CD14-positive monocyte (primary cell): ENCODE measurements around the gene CABLES2. TPM values are rescaled to one million over a fixed set of nuclear protein-coding genes. Genes with fewer than 3 reads are reported as not detected.

Source experiments
- DNase-seq, 3 donors: peaks; one replicate each; pipeline ENCODE4 v3.0.0-alpha.2; 2011 to 2022
- H2AFZ ChIP-seq: 2 replicates; pipeline ENCODE4 v1.6.0; 2012; ENCODE audit warnings: mild to moderate bottlenecking, low read depth, low read length, inconsistent platforms; ENCODE audit not compliant: insufficient read depth, poor library complexity, severe bottlenecking
- H3K27ac ChIP-seq, 2 donors: 1 replicate in 1 of 2; 2 replicates in 1 of 2; pipeline ENCODE4 v1.5.1; 2012 to 2013; ENCODE audit warnings: low read length in 2 of 2, control low read depth in 1 of 2, inconsistent platforms in 1 of 2, low read depth in 1 of 2, mild to moderate bottlenecking in 1 of 2
- H3K27me3 ChIP-seq, 2 donors: one replicate each; pipeline versions ENCODE4 v1.6.0 to v1.6.1; 2011 to 2013; ENCODE audit warnings: low read length in 2 of 2; ENCODE audit not compliant: control insufficient read depth in 2 of 2, insufficient read depth in 2 of 2
- H3K36me3 ChIP-seq, 2 donors: replicated peaks in 1 of 2; 1 replicate in 1 of 2; 2 replicates in 1 of 2; pipeline versions ENCODE4 v1.5.1 to v1.6.1; 2012 to 2013; ENCODE audit warnings: low read length in 2 of 2, control low read depth in 1 of 2, inconsistent platforms in 1 of 2, mild to moderate bottlenecking in 1 of 2; ENCODE audit not compliant: insufficient read depth in 2 of 2, control insufficient read depth in 1 of 2
- H3K4me1 ChIP-seq, 2 donors: 1 replicate in 1 of 2; 2 replicates in 1 of 2; pipeline versions ENCODE4 v1.5.1 to v1.6.1; 2012 to 2013; ENCODE audit warnings: low read length in 2 of 2, control low read depth in 1 of 2, inconsistent platforms in 1 of 2, mild to moderate bottlenecking in 1 of 2, moderate library complexity in 1 of 2; ENCODE audit not compliant: insufficient read depth in 2 of 2, control insufficient read depth in 1 of 2
- H3K4me2 ChIP-seq: replicated peaks from 2 replicates; pipeline ENCODE3; 2012; ENCODE audit warnings: low read length, moderate library complexity, mild to moderate bottlenecking; ENCODE audit not compliant: poor library complexity, severe bottlenecking; ENCODE audit errors: extremely low read depth
- H3K4me3 ChIP-seq, 3 experiments: fragments of 200-600 bp in 1 of 3; sonication (generic) in 1 of 3; replicated peaks in 1 of 3; 1 replicate in 2 of 3; 2 replicates in 1 of 3; pipeline ENCODE4 v1.5.1; 2011 to 2013; ENCODE audit warnings: low read length in 3 of 3, mild to moderate bottlenecking in 3 of 3, control low read depth in 2 of 3, low read depth in 2 of 3, inconsistent platforms in 1 of 3, moderate library complexity in 1 of 3
- H3K79me2 ChIP-seq: 2 replicates; pipeline ENCODE4 v1.6.0; 2012; ENCODE audit warnings: mild to moderate bottlenecking, control low read depth, inconsistent platforms, low read length, moderate library complexity; ENCODE audit not compliant: insufficient read depth
- H3K9ac ChIP-seq: 2 replicates; pipeline ENCODE4 v1.6.0; 2017; ENCODE audit warnings: low read length, mild to moderate bottlenecking; ENCODE audit not compliant: insufficient read depth, poor library complexity, severe bottlenecking
- H3K9me3 ChIP-seq, 2 donors: replicated peaks in 1 of 2; 1 replicate in 1 of 2; 2 replicates in 1 of 2; pipeline versions ENCODE4 v1.5.1 to v1.6.1; 2012 to 2013; ENCODE audit warnings: low read length in 2 of 2, control low read depth in 1 of 2; ENCODE audit not compliant: control insufficient read depth in 1 of 2, insufficient read depth in 1 of 2
- H4K20me1 ChIP-seq: 2 replicates; pipeline ENCODE4 v1.6.0; 2012; ENCODE audit warnings: mild to moderate bottlenecking, low read length, control low read depth, moderate library complexity; ENCODE audit not compliant: insufficient read depth
- H3K27ac Mint-ChIP-seq, 7 donors: one replicate each; pipeline ENCODE4 v1.8.0; 2020; ENCODE audit warnings: mild to moderate bottlenecking in 7 of 7, mixed read lengths in 7 of 7, moderate library complexity in 6 of 7, inconsistent platforms in 2 of 7
- H3K27me3 Mint-ChIP-seq, 3 donors: one replicate each; pipeline ENCODE4 v1.8.0; 2021 to 2022; ENCODE audit warnings: low read depth in 3 of 3, mild to moderate bottlenecking in 3 of 3, mixed read lengths in 3 of 3, moderate library complexity in 3 of 3, inconsistent platforms in 1 of 3
- H3K36me3 Mint-ChIP-seq, 2 donors: one replicate each; pipeline ENCODE4 v1.8.0; 2020; ENCODE audit warnings: mixed read lengths in 2 of 2, inconsistent platforms in 1 of 2, mild to moderate bottlenecking in 1 of 2
- H3K4me1 Mint-ChIP-seq: one replicate; pipeline ENCODE4 v1.8.0; 2020; ENCODE audit warnings: mild to moderate bottlenecking, mixed read lengths
- H3K4me3 Mint-ChIP-seq, 2 donors: one replicate each; pipeline ENCODE4 v1.8.0; 2020; ENCODE audit warnings: mild to moderate bottlenecking in 2 of 2, mixed read lengths in 2 of 2, moderate library complexity in 1 of 2
- H3K9me3 Mint-ChIP-seq, 7 donors: one replicate each; pipeline ENCODE4 v1.8.0; 2020 to 2022; ENCODE audit warnings: mixed read lengths in 7 of 7, mild to moderate bottlenecking in 6 of 7, moderate library complexity in 6 of 7, inconsistent platforms in 2 of 7
- WGBS: methylation state at CpG from one replicate; pipeline ENCODE4 v1.1.5; 2013; ENCODE audit warnings: missing lambda C conversion rate; ENCODE audit not compliant: insufficient coverage; 5-methylcytosine and 5-hydroxymethylcytosine counted together
- intact Hi-C, 2 donors: fragments of 100-400 bp; cut with micrococcal nuclease; formaldehyde crosslinking; loops; one replicate each; pipeline versions ENCODE4 v1.15.0 to v1.15.1; 2023
- polyA plus RNA-seq, 3 donors: library from polyadenylated mRNA; depleted of rRNA in 1 of 3; unstranded in 2 of 3; stranded (reverse) in 1 of 3; fragments of 300-500 nt in 2 of 3; fragments of >200 nt in 1 of 3; fragmentation: Illumina TruSeq in 2 of 3; gene quantifications; 1 replicate in 2 of 3; 2 replicates in 1 of 3; pipeline ENCODE4 v1.2.3, GENCODE V29; 2012 to 2021
- TF ChIP-seq, protein P1 (sequence below): fragments of 200-600 bp; IDR thresholded peaks from one replicate; pipeline ENCODE4 v1.8.0; 2022; ENCODE audit warnings: antibody characterized with exemption, mild to moderate bottlenecking

The CABLES2 gene
- polyA plus RNA-seq, 3 donors: 0.60 to 4.0 (median 0.61) TPM

DNA sequence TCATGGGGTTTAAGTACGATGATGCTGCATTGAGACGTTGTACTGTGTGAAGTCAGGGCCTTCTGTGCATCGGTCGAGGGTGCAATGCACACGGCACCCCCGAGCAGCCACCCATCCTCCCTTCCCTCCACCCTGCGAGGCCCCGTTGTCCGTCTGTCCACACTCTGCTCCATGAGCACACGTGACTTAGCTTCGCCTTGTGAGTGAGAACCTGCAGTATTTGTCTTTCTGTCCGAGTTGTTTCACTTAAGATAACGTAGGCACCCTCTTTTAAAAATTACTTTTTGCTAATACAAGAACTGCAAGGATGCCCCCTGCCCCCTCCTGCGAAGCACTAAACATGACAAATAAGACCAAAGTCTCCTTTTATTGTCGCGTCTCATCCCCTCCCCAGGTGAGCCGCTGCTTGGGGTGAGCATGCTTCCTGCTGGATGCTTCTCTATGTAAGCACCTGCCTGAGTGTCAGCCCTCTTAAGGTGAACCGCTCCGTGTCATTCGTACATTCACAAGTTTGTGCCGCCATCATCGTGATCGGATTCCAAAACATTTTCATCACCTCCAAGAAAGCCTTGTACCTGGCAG, 23.9 kb upstream of the CABLES2 start:
- Histone ChIP-seq H3K4me1 (no peaks in the 10 kb centered on the region), H4K20me1 (no peaks in the 10 kb centered on the region), H3K9ac (no peak overlapping the region), H3K27me3 (peaks cover 0 to 4% of the 10 kb centered on the region in 2 donors), H3K27ac (no peak overlapping the region), H3K79me2 (no peaks in the 10 kb centered on the region), H3K9me3 (no peaks in the 10 kb centered on the region), H2AFZ (no peak overlapping the region), H3K4me2 (no peak overlapping the region), H3K4me3 (no peak overlapping the region), H3K36me3 (no peaks in the 10 kb centered on the region)
- H3K27me3 Mint-ChIP-seq: peaks cover 6 to 40% (median 21%) of the 10 kb centered on the region in 3 donors
- WGBS: 83% methylated on average over 19 of the region's 23 CpGs
- TF ChIP-seq, protein P1, sequence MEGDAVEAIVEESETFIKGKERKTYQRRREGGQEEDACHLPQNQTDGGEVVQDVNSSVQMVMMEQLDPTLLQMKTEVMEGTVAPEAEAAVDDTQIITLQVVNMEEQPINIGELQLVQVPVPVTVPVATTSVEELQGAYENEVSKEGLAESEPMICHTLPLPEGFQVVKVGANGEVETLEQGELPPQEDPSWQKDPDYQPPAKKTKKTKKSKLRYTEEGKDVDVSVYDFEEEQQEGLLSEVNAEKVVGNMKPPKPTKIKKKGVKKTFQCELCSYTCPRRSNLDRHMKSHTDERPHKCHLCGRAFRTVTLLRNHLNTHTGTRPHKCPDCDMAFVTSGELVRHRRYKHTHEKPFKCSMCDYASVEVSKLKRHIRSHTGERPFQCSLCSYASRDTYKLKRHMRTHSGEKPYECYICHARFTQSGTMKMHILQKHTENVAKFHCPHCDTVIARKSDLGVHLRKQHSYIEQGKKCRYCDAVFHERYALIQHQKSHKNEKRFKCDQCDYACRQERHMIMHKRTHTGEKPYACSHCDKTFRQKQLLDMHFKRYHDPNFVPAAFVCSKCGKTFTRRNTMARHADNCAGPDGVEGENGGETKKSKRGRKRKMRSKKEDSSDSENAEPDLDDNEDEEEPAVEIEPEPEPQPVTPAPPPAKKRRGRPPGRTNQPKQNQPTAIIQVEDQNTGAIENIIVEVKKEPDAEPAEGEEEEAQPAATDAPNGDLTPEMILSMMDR: no peak
- DNase-seq: no peak
- H3K36me3 Mint-ChIP-seq: no peaks in the 10 kb centered on the region
- H3K9me3 Mint-ChIP-seq: peaks cover 0 to 3% (median 0%) of the 10 kb centered on the region in 7 donors
- H3K27ac Mint-ChIP-seq: no peak overlapping the region
- intact Hi-C loops: no loop called here
- no peak overlapping the region for H3K4me3 Mint-ChIP-seq
- no peaks in the 10 kb centered on the region for H3K4me1 Mint-ChIP-seq

DNA sequence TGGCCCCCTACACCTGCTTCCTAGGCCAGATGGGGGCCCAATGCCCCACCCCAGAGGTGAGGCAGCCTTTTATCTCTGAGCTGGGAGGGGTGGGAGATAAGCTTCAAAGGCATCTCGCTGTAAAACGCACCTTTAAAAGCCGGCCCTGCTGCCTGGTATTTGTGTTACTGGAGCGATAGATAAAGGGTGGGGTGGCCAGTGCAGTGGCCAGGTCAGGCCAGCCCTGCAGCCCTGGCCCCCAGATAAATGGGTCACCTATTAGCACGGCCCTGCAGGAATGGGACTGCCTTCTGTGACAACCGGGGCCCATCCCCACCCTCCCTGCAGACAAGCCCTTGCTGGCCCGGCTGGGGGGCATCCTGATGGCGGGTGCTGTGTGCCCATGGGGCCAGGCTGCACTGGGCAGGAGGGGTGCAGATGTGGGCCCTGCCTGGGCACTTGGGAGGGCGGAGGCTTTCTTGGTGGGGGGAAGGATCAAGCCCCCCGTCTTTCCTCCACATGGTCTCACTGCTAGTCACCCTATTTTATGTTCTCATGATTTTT, 23.3 kb upstream of the CABLES2 start:
- H3K27ac Mint-ChIP-seq: no peak overlapping the region
- Histone ChIP-seq H3K4me2 (no peak overlapping the region), H3K27me3 (peaks cover 0 to 4% of the 10 kb centered on the region in 2 donors), H2AFZ (no peak overlapping the region), H3K79me2 (no peaks in the 10 kb centered on the region), H3K27ac (no peak overlapping the region), H4K20me1 (no peaks in the 10 kb centered on the region), H3K4me3 (no peak overlapping the region), H3K9ac (no peak overlapping the region), H3K36me3 (no peaks in the 10 kb centered on the region), H3K4me1 (no peaks in the 10 kb centered on the region), H3K9me3 (no peaks in the 10 kb centered on the region)
- no peaks in the 10 kb centered on the region for H3K4me1 Mint-ChIP-seq
- 100% methylated on average over 2 of the region's 10 CpGs for WGBS
- peaks cover 0 to 3% (median 0%) of the 10 kb centered on the region in 7 donors for H3K9me3 Mint-ChIP-seq
- H3K4me3 Mint-ChIP-seq: no peak overlapping the region
- TF ChIP-seq, protein P1: no peak
- intact Hi-C loops: no loop called here
- no peak for DNase-seq
- H3K27me3 Mint-ChIP-seq: peaks cover 6 to 37% (median 21%) of the 10 kb centered on the region in 3 donors
- H3K36me3 Mint-ChIP-seq: no peaks in the 10 kb centered on the region
